CD1c-positive myeloid dendritic cell (primary cell): Measurements from ENCODE around the gene HPGD.
A peak's percentile ranks its signal among the peaks of the same experiment; 100 is the strongest.
"Not testable (repeated sequence)": the region's sequence is repeated elsewhere in the genome, so short reads cannot be mapped to it uniquely, and the experiment has no call there.

ENCODE experiments used
- DNase-seq: peaks from one replicate; pipeline ENCODE4 v3.0.0-alpha.2; 2016; ENCODE audit errors: extremely low spot score

The HPGD gene

GRCh38 chr4:174526731-174527130 lies 4.4 kb upstream of the HPGD start:
- no peak for DNase-seq

DNA sequence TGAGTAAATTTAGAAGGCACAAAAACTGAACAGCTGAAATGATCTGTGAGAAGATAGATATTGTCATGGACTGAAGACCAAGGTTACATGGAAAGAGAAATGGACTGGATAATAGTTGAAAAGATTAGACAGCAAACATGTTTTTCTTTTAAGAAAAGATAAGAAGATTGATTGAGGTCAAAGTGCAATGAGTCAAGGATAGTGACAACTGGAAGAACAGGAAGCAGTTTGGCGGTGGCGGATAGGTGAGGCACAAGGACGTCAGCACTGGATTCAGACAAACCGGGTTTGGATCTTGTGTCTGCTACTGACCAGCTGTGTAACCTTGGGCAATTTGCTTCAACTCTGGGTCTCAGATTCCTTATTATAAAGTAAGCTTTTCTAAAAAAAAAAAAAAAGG lies 2.0 kb upstream of the HPGD start:
- DNase-seq = no peak

DNA sequence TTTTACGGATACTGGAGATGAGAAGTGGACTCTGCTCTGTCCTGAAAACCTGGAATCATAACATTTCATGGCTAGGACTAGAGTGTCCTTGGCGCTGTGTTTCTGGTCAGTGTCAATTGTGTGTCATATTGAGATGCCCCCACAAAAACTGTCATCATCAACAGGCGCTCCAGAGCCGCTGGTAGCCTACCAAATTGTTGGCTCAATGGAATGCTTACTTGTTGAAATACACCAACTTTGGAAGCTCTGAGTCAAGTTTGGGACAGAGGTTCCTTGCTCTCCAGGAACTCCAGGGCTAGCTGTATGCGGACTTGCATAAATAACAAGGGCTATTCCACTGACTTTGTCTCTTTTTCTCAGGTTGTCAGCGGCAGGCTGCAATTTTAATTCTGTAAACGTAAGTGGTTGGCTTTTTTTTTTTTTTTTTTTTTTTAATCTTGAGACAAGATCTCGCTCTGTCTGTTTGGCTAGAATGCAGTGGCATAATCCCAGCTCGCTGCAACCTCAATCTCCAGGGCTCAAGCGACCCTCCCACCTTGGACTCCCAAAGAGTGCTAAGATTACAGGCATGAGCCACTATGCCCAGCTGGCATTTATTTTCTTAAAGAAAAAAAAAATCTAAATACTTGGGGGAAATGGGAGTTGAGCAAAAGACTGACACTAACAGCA lies 871 bp upstream of the HPGD start:
- DNase-seq = peak; percentile 4

GRCh38 chr4:174521800-174522182 lies 497 bp downstream of the HPGD start:
- DNase-seq = peak; percentile 3

DNA sequence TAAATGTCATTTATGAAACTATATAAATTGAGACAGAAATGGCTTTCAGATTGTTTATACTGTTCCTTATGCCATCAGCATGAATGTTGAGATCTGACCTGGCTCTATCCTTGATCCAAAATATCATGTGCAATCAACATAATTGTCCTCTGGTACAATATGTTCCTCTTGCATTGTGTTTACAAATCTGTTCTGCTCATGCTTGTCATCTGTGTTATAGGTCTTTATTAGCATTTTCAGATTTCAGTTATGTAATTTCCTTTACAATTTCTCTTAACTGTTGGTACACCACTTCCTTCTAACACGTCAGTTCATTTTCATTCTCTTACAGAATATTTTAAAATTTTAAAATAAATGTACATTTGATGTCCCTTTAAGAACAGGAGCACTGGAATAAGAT lies 1.6 kb downstream of the HPGD start:
- peak; percentile 17 for DNase-seq

- DNase-seq = peak; percentile 51
These were observed 4.5 kb downstream of the HPGD start for GRCh38 chr4:174517502-174518445.

DNA sequence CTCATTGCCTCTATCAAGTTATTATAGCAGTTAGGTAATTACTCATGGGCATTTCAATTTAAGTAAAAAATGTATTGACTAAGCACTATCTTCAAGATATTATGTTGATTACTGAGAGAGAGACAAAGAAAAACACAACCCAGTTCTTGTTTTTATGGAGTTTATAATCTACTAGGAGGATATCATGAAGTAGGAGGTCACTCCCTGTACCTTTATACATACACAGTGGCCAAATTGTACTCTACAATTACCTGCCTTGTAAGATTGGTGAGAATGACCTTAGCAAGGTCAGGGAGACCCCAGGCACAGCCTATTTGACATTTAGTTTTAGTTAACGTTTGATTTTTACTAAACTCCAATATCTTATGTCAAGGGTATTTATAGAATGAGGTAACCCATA lies 5.5 kb downstream of the HPGD start:
- no peak for DNase-seq

GRCh38 chr4:174516345-174516744 lies 5.9 kb downstream of the HPGD start:
- no peak for DNase-seq

GRCh38 chr4:174512745-174513144 lies 9.5 kb downstream of the HPGD start:
- DNase-seq = no peak

DNA sequence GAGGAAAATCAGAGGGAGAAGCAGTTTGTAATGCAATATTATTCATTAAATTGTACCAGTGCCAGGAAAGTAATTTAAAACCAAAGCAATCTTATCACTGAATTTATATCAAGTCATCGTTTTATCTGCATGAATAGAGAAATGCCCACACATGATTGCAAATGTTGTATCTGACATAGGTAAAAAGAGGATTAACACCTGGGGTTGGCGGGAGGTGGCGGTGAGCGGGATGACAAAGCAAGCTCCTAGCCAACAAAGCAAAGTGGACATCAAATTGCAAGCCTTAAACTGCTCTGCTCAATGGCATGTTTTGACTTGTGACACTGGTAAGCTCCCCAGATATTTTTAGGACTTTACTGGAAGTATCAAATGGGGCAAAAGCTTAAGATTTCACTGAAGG lies 16.4 kb downstream of the HPGD start:
- DNase-seq = no peak

GRCh38 chr4:174505007-174505406 lies 17.3 kb downstream of the HPGD start:
- no peak for DNase-seq

DNA sequence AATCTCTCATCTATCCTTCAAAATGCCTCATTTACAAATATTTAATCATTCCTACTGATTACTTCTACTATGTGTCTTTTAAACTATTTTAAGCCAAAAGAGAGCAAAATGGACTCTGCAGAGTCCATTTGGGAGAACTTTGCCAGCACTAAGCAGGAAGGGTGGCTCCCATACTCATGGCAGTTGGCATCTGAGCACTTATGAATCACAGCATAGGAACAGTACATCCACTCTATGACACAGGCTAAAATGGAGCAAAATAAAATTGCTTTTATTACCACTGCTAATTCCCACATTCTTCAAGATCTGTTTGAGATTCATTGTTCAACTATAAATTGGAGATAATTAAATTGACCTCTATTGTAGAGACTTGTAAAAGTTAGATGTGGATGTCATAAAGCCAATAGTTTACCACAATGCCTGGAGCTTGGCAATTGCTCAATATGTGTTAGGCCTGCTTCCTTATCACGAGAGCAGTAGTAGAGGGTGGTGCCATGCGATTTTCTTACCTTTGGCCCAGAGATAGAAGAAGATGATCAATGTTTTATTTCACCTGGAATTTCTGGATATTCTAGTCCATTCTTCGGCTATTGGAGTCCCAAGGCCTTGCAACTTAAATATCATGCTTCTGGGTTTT lies 19.1 kb downstream of the HPGD start:
- no peak for DNase-seq

DNA sequence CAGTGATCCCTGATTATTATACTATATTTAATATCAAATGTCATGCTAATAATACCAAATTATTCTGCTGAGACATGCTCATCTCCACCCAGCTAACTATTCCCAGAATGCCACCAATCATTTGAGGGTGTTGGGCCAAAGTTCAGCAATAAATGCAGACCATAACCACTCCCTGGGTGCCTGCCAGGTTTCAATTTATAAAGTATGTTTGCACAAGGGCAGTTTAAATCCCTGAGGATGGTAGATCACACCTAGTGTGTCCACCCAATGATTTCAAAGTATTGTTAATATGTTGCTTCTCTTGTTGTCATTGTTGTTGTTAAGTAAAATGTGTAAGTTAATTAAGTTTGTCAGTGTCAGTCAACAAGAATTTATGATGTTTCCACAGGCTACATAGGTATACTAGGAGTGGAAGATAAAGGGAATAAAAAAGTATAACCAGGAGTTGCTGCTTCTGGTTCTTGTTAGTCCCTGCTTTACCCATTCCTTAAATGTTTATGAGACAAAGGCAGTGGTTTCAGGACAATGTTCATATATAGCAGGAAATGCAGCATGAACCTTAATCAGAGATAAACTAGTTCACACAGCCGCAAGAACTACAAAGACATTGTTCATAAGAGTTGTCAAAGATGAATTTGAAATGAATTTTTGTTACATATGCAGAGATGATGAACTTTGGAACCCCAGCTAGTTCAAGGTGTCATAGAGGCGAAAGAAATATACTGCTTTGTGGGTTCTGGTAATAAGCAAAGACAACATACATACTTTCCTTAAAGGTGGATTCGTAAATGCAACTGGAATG lies 25.5 kb downstream of the HPGD start:
- DNase-seq = no peak

- DNase-seq = no peak
These were observed 26.7 kb downstream of the HPGD start for GRCh38 chr4:174495626-174496025.

DNA sequence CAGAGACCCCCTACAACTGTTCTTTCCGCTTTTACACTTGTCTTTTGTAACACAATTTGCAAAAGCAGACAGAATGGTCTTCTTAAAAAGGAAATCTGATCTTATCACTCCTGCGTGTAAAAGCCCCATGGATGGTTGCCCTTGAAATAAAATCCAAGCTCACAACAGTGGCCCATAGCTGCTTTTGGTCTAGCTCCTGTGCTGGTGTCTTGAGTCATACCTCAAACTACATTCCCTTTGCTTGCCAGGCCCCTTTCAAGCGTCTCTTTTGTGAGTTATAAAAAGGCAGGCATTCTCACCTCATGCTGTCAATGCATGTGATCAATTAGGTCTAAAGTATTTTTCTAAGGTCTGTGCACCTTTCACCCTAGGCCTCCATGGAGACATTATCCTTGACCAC lies 27.6 kb downstream of the HPGD start:
- no peak for DNase-seq

- no peak for DNase-seq
These were observed 28.1 kb downstream of the HPGD start for GRCh38 chr4:174494146-174494545.

GRCh38 chr4:174490451-174490961 lies 31.8 kb downstream of the HPGD start:
- no peak for DNase-seq

- not testable (repeated sequence) for DNase-seq
These were observed 33.9 kb downstream of the HPGD start for GRCh38 chr4:174488368-174488767.

DNA sequence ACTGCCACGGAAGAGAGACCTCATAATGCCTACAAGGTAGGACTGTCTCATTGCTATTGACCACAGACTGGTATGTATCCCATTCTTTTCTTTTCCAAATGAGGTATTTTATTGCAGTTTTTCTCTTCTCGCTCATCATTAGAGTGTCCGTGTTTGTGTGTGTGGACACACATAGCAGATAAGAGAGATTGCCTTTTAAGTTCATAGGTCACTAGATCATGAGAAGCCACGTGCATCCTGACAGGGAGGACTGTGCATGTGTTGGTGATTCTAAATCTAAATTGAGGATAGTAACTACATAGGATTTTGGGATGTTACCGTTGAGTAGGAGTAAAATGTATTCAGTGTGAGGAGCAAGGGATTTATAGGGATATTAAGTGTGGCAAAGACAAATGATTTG lies 37.3 kb downstream of the HPGD start:
- no peak for DNase-seq

GRCh38 chr4:174483792-174484191 lies 38.5 kb downstream of the HPGD start:
- no peak for DNase-seq

- no peak for DNase-seq
These were observed 43.1 kb downstream of the HPGD start for GRCh38 chr4:174479140-174479539.

DNA sequence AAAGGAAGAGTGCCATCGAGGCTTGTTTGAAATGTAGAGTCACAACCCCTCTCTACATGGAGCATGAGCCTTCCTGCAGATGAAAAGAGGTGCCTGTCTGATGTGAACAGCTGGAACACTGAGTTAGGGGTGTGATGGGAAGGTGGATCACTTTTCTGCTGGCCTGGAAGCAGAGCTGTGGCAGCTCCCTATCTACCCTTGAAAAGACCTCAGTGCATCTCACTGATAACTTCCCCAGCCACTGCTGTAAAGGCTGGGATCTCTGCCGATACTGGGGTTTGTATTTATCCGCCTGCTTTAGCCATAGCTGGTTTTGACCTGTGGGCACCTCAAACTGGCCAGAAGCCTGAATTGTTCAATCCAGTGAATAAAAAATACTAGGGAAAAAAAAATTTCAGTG lies 46.8 kb downstream of the HPGD start:
- no peak for DNase-seq
